GM10266 (cell line): ENCODE measurements around the gene CHRNB1.

Experiments used
- DNase-seq: peaks from one replicate; pipeline ENCODE4 v3.0.0; 2012; ENCODE audit errors: extremely low spot score
- CTCF ChIP-seq: IDR thresholded peaks from 2 replicates; pipeline ENCODE4 v1.5.1; 2012; ENCODE audit warnings: mild to moderate bottlenecking, low read depth; ENCODE audit not compliant: control insufficient read depth, insufficient read depth; ENCODE audit errors: missing control alignments

CHRNB1 gene

GRCh38 chr17:7425316-7425715 is 19.5 kb upstream of the CHRNB1 start, which contains the start of gene SPEM2:
Gene SPEM2, plus strand, starts transcription at chr17:7425616. Its CDS starts 73 bp downstream, at chr17:7425689.
- no peak for TF ChIP-seq CTCF
- DNase-seq = no peak

- TF ChIP-seq CTCF = no peak
- no peak for DNase-seq
Observed at GRCh38 chr17:7425756-7426155, 19.1 kb upstream of the CHRNB1 start.

DNA sequence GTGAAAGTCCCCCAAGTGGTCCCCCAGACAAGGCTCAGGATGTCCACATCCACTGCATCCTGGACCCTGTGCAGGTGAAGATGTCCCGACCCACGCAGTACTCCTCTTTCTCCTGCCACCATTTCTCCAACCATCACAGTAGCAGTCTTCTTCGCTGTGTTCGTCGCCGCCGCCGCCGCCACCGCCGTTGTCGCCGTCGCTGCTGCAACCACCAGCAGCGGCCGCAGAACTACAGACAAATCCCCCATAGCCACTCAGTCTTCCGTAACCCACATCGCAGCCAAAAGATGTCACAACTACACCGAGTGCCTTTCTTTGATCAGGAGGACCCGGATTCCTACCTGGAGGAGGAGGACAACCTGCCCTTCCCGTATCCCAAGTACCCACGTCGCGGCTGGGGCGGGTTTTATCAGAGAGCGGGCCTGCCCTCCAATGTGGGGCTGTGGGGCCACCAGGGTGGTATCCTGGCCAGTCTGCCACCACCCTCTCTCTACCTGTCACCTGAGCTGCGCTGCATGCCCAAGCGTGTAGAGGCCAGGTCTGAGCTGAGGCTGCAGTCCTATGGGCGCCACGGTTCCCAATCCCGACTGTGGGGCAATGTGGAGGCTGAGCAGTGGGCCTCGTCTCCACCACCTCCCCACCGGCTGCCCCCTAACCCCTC is 18.5 kb upstream of the CHRNB1 start:
- TF ChIP-seq CTCF = no peak
- no peak for DNase-seq

DNA sequence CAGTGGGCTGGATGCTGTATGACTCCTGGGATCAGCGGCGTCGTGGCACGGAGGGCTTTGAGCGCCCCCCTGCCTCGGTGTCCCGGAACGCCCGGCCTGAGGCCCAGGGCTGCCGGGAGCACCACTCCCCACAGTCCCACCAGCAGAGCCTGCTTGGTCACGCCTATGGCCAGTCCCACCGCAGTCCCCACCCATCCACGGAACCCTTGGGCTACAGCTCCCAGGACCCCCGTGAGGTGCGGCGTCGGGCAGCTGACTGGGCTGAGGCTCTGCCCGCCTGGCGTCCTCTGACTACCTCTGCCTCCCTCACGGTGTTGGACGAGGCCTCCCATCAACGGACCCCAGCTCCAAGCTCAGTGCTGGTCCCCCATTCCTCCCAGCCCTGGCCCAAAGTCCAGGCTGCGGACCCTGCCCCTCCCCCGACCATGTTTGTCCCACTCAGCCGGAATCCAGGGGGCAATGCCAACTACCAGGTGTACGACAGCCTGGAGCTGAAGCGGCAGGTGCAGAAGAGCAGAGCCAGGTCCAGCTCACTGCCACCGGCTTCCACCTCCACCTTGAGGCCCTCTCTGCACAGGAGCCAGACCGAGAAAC is 17.9 kb upstream of the CHRNB1 start:
- TF ChIP-seq CTCF = no peak
- no peak for DNase-seq

DNA sequence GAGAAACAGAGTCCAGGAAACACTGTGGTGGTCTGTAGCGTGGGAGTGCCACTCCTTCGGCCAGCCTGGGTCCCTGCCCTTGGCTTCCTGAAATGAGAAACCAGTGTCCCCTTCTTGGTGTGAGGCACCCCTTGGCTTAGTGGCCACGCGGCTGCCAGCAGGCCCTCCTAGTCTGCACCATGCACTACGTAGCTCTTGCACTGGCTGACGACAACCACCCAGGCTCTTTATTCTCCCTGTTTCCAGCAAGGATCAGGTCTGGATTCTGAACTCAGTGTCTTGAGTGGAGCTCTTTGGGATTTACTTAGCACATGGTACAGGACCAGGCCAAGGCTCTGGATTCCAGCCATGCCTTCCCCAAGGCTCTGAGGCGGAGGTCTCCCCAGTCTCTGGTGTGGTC is 17.3 kb upstream of the CHRNB1 start:
- DNase-seq = no peak
- no peak for TF ChIP-seq CTCF

GRCh38 chr17:7428557-7428956 is 16.3 kb upstream of the CHRNB1 start, which contains the start of gene SPEM3:
Gene SPEM3, plus strand, starts transcription at chr17:7428857. Its CDS starts 46 bp downstream, at chr17:7428903.
- no peak for TF ChIP-seq CTCF
- no peak for DNase-seq

DNA sequence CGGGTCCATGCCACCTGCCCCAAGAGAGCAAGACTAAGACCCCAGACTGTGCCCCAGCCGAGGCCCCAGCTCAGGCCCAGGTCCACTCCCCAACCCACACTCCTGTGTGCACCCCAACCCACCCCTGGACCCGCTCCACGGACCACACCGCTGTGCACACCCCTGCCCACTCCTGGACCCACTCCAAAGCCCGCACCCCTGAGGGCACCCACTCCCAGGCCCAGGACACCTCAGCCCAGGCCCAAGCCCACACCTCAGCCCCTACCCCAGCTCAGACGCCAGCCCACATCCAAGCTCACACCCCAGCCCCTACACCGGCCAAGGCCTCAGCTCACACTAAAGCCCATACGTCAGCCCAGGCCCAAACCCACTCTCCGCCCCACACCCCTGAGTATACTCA is 15.1 kb upstream of the CHRNB1 start:
- no peak for TF ChIP-seq CTCF
- no peak for DNase-seq
